Measurements from ENCODE around the gene HSD3B1.

GRCh38 chr1:119467219-119467618 is 39.8 kb upstream of the HSD3B1 start:
- TF ChIP-seq POLR2AphosphoS5 (IDR thresholded peaks at IDR 0.05): no peak
- TF ChIP-seq CTCF (IDR thresholded peaks at IDR 0.05): no peak

Measured in breast epithelium (tissue), 3 donors.